Measurements from ENCODE around the gene PROK1. TPM values are rescaled to one million over a fixed set of nuclear protein-coding genes. Genes with fewer than 3 reads are reported as not detected.

The PROK1 gene
- total and polyA plus RNA-seq, 2 of the 4 experiments (the other 2 are of a cell fraction) = not detected

DNA sequence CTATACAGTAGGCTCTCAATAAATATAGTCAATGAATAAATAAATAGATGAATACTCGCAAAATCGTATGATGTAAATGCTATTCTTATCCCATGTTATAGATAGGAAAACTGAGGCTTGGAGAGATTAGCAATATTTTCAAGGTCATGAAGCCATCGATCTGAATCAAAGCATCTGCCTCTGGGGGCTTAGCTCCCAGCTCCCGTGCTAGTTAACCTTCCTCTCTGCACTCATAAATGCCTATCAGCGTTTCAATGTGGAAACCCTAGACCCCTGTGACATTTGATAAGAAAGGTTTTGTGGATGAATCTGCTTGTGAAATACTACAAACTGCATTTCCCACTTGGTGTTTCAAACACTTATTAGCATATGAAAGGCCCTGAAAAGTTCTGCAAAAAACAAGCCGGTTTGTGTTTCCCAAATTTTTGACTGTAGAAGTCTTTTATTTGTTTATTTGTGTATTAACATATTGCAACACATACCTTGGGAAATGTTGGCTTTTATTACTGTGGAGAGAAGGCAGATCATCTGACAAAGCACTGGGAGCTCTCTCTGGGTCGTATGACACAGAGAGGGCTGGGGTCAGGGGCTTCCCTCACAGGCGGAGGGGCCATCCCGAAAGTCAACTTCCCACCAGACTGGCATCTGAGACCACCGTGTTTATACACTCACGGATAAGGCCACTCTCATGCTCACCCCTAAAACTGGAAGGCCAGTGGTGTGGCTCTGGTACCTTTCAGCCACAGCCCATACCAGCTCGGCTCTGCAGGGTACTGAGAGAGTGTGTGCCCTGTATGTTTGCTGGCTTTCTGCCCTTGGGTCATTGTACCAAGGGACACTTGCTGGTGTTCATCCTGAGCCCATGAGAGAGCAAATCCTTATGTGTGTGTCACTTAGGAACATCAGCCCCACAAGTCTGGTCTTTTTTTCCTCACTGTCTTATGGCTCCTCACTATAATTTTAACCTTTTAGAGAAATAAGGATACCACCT, 993 bp upstream of the PROK1 start:
- no CpG with 5 or more reads among the region's 12 CpGs for WGBS, 2 experiments (ENCODE audit: extremely low coverage in 2 of 2, insufficient read length in 1 of 2)
- no peaks in the 10 kb centered on the region for H3K79me1 ChIP-seq (ENCODE audit: low read depth in 1 of 2, low read length in 2 of 2)
- no peaks in the 10 kb centered on the region for H3K9me1 ChIP-seq (ENCODE audit: insufficient read depth, low read length)
- no peak overlapping the region for H3K27ac ChIP-seq (ENCODE audit: insufficient read depth, low read length)
- H4K20me1 ChIP-seq (ENCODE audit: insufficient read depth, low read length) = no peaks in the 10 kb centered on the region
- no peak overlapping the region for H4K5ac ChIP-seq (ENCODE audit: low read depth, low read length)
- no peaks in the 10 kb centered on the region for H3K36me3 ChIP-seq (ENCODE audit: control insufficient read depth, insufficient read depth, low read length)
- dilution Hi-C loops (cut with HindIII; ENCODE audit: low sequenced_read_pairs, unreplicated experiment) (no loop called here), in situ Hi-C loops (cut with MboI; ENCODE audit: low sequenced_read_pairs) (no loop called here), intact Hi-C loops (cut with micrococcal nuclease) (no loop called here)
- DNase-seq (no peak), ATAC-seq (ENCODE audit: low read depth) (no peak)
- no peak overlapping the region for H3K14ac ChIP-seq (replicated peaks; ENCODE audit: low read depth, low read length)
- peaks cover 69% of the 10 kb centered on the region for H3K27me3 ChIP-seq (ENCODE audit: control insufficient read depth, insufficient read depth, low read length)
- no peak overlapping the region for H3K23ac ChIP-seq (ENCODE audit: low read depth, low read length)
- no peak overlapping the region for H3K4me3 ChIP-seq (ENCODE audit: insufficient read depth, low read depth, low read length)
- H2BK20ac ChIP-seq (ENCODE audit: low read depth, low read length) = no peak overlapping the region
- ChIA-PET CTCF (no interaction called here), POLR2A (ENCODE audit: unreplicated experiment) (no interaction called here)
- H3K9ac ChIP-seq (ENCODE audit: low read depth, low read length) = no peak overlapping the region
- no peak overlapping the region for H4K8ac ChIP-seq (ENCODE audit: low read depth in 2 of 2, low read length in 2 of 2)
- H2BK5ac ChIP-seq (ENCODE audit: low read depth, low read length, poor library complexity, severe bottlenecking) = no peak overlapping the region
- H2AFZ ChIP-seq (replicated peaks; ENCODE audit: low read length, poor library complexity) = no peak overlapping the region
- no peaks in the 10 kb centered on the region for H3K4me1 ChIP-seq (ENCODE audit: control insufficient read depth, insufficient read depth, low read length)
- H3K4ac ChIP-seq (ENCODE audit: low read depth, low read length) = no peak overlapping the region
- H3K56ac ChIP-seq (ENCODE audit: extremely low read depth, insufficient read depth, low read length) = no peak overlapping the region
- no peaks in the 10 kb centered on the region for H3K9me3 ChIP-seq (ENCODE audit: control insufficient read depth, insufficient read depth, low read length)
- H2BK120ac ChIP-seq (ENCODE audit: low read depth, low read length) = no peak overlapping the region
- no peak overlapping the region for H4K91ac ChIP-seq (ENCODE audit: insufficient read depth, low read depth, low read length)
- H2AK9ac ChIP-seq (replicated peaks; ENCODE audit: low read depth, low read length, poor library complexity) = no peak overlapping the region
- no peak overlapping the region for H3K18ac ChIP-seq (ENCODE audit: low read depth, low read length)
- BruUV-seq (replicated peaks) = no TSS peak
- no peak overlapping the region for H2BK15ac ChIP-seq (ENCODE audit: low read depth, low read length)
- H2AK5ac ChIP-seq (ENCODE audit: low read depth, low read length) = no peak overlapping the region
- H3K4me2 ChIP-seq (ENCODE audit: low read depth, low read length) = no peak overlapping the region
- TF ChIP-seq USF2 (IDR thresholded peaks at IDR 0.05; ENCODE audit: low read depth, low read length) (no peak), CEBPB (IDR thresholded peaks at IDR 0.05; ENCODE audit: low read depth, low read length) (0 out of 2 replicates have a peak, but pooled peaks have one; percentile 18)
